H9 (cell line): Measurements from ENCODE around the gene TRAPPC14. TPM values are rescaled to one million over a fixed set of nuclear protein-coding genes. Genes with fewer than 3 reads are reported as not detected.
A peak's percentile ranks its signal among the peaks of the same experiment; 100 is the strongest.
"Not testable (repeated sequence)": the region's sequence is repeated elsewhere in the genome, so short reads cannot be mapped to it uniquely, and the experiment has no call there.

Source experiments
- DNase-seq: peaks from one replicate; pipeline ENCODE4 v3.0.0-alpha.2; 2017
- H2AFZ ChIP-seq: one replicate; pipeline ENCODE4 v1.6.1; 2013; ENCODE audit warnings: mild to moderate bottlenecking, low read length, control low read depth, moderate library complexity
- H2AK5ac ChIP-seq: 2 replicates; pipeline ENCODE4 v1.6.1; 2013; ENCODE audit warnings: low read length, control low read depth, mixed read lengths; ENCODE audit not compliant: insufficient read length
- H2BK120ac ChIP-seq: one replicate; pipeline ENCODE4 v1.6.1; 2013; ENCODE audit warnings: low read depth, mild to moderate bottlenecking, low read length, control low read depth, inconsistent platforms; ENCODE audit not compliant: poor library complexity, severe bottlenecking
- H2BK12ac ChIP-seq: 2 replicates; pipeline ENCODE4 v1.6.1; 2013; ENCODE audit warnings: low read length, control low read depth, mixed read lengths, low read depth; ENCODE audit not compliant: insufficient read length
- H2BK15ac ChIP-seq: 2 replicates; pipeline ENCODE4 v1.6.1; 2013; ENCODE audit warnings: low read depth, low read length, control low read depth
- H2BK20ac ChIP-seq: one replicate; pipeline ENCODE4 v1.6.1; 2013; ENCODE audit warnings: low read depth, mild to moderate bottlenecking, low read length, control low read depth, inconsistent platforms; ENCODE audit not compliant: poor library complexity, severe bottlenecking
- H2BK5ac ChIP-seq: 2 replicates; pipeline ENCODE4 v1.6.1; 2013; ENCODE audit warnings: low read length, control low read depth, mixed read lengths; ENCODE audit not compliant: insufficient read length
- H3K14ac ChIP-seq: 2 replicates; pipeline ENCODE4 v1.6.1; 2013; ENCODE audit warnings: low read length, control low read depth; ENCODE audit not compliant: insufficient read depth
- H3K18ac ChIP-seq: 2 replicates; pipeline ENCODE4 v1.6.1; 2013; ENCODE audit warnings: low read depth, mild to moderate bottlenecking, mixed read lengths, low read length, control low read depth; ENCODE audit not compliant: insufficient read length
- H3K23ac ChIP-seq: 2 replicates; pipeline ENCODE4 v1.6.1; 2013; ENCODE audit warnings: low read length, control low read depth, mixed read lengths, low read depth; ENCODE audit not compliant: insufficient read length
- H3K23me2 ChIP-seq: 2 replicates; pipeline ENCODE4 v1.6.1; 2013; ENCODE audit warnings: low read depth, mild to moderate bottlenecking, mixed read lengths, low read length, control low read depth; ENCODE audit not compliant: insufficient read length, poor library complexity, severe bottlenecking
- H3K27ac ChIP-seq: 2 replicates; pipeline ENCODE4 v1.5.1; 2013; ENCODE audit warnings: low read length, control low read depth, mixed read lengths, low read depth; ENCODE audit not compliant: insufficient read length
- H3K27me3 ChIP-seq: 2 replicates; pipeline ENCODE4 v1.6.1; 2013; ENCODE audit warnings: low read length, control low read depth, inconsistent platforms; ENCODE audit not compliant: insufficient read depth
- H3K4ac ChIP-seq: 2 replicates; pipeline ENCODE4 v1.6.1; 2013; ENCODE audit warnings: low read depth, mild to moderate bottlenecking, control low read depth, inconsistent platforms, low read length, moderate library complexity
- H3K4me1 ChIP-seq: 2 replicates; pipeline ENCODE4 v1.6.1; 2013; ENCODE audit warnings: low read length, control low read depth, inconsistent platforms; ENCODE audit not compliant: insufficient read depth
- H3K4me2 ChIP-seq: 2 replicates; pipeline ENCODE4 v1.6.1; 2013; ENCODE audit warnings: low read length, control low read depth, mixed read lengths; ENCODE audit not compliant: insufficient read length, insufficient read depth
- H3K56ac ChIP-seq: 2 replicates; pipeline ENCODE4 v1.6.1; 2013; ENCODE audit warnings: low read depth, mild to moderate bottlenecking, mixed read lengths, low read length, control low read depth; ENCODE audit not compliant: insufficient read length
- H3K79me1 ChIP-seq: 2 replicates; pipeline ENCODE4 v1.6.1; 2013; ENCODE audit warnings: low read depth, mild to moderate bottlenecking, moderate library complexity, low read length, control low read depth, inconsistent platforms; ENCODE audit not compliant: insufficient read depth, poor library complexity, severe bottlenecking
- H3K79me2 ChIP-seq: 2 replicates; pipeline ENCODE4 v1.6.1; 2013; ENCODE audit warnings: low read length, control low read depth, inconsistent platforms; ENCODE audit not compliant: insufficient read depth
- H3K9ac ChIP-seq: 2 replicates; pipeline ENCODE4 v1.6.1; 2013; ENCODE audit warnings: low read length, control low read depth, mixed read lengths; ENCODE audit not compliant: insufficient read length; ENCODE audit errors: extremely low read depth
- H3K9me3 ChIP-seq: one replicate; pipeline ENCODE4 v1.6.1; 2013; ENCODE audit warnings: low read depth, low read length, inconsistent platforms; ENCODE audit not compliant: control insufficient read depth
- H3T11ph ChIP-seq: one replicate; pipeline ENCODE4 v1.6.1; 2013; ENCODE audit warnings: mild to moderate bottlenecking, low read length, control low read depth, inconsistent platforms
- H4K20me1 ChIP-seq: one replicate; pipeline ENCODE4 v1.6.1; 2013; ENCODE audit not compliant: control insufficient read depth, insufficient read length, insufficient read depth
- H4K5ac ChIP-seq: 2 replicates; pipeline ENCODE4 v1.6.1; 2013; ENCODE audit warnings: low read depth, mild to moderate bottlenecking, mixed read lengths, low read length, control low read depth; ENCODE audit not compliant: insufficient read length
- H4K8ac ChIP-seq: replicated peaks from 2 replicates; pipeline ENCODE4 v1.6.1; 2013; ENCODE audit warnings: low read length, control low read depth, mixed read lengths, low read depth; ENCODE audit not compliant: insufficient read length
- H4K91ac ChIP-seq: 2 replicates; pipeline ENCODE4 v1.6.1; 2013; ENCODE audit warnings: low read depth, mild to moderate bottlenecking, moderate library complexity, mixed read lengths, low read length, control low read depth; ENCODE audit not compliant: insufficient read length
- H3K27ac Mint-ChIP-seq, 3 experiments: 2 replicates in 2 of 3; 3 replicates in 1 of 3; pipeline ENCODE4 v1.8.0; 2020 to 2021; ENCODE audit warnings: mixed read lengths in 3 of 3, mild to moderate bottlenecking in 1 of 3, moderate library complexity in 1 of 3
- H3K27me3 Mint-ChIP-seq: 2 replicates; pipeline ENCODE4 v1.8.0; 2021; ENCODE audit warnings: low read depth, mild to moderate bottlenecking, moderate library complexity, mixed read lengths
- H3K36me3 Mint-ChIP-seq, 3 experiments: 2 replicates in 2 of 3; 3 replicates in 1 of 3; pipeline ENCODE4 v1.8.0; 2020 to 2021; ENCODE audit warnings: low read depth in 3 of 3, mixed read lengths in 3 of 3; ENCODE audit not compliant: insufficient read depth in 1 of 3
- H3K4me1 Mint-ChIP-seq, 2 experiments: 2 replicates each; pipeline ENCODE4 v1.8.0; 2020; ENCODE audit warnings: mixed read lengths in 2 of 2
- H3K4me3 Mint-ChIP-seq, 2 experiments: 2 replicates in 1 of 2; 3 replicates in 1 of 2; pipeline ENCODE4 v1.8.0; 2020 to 2021; ENCODE audit warnings: mild to moderate bottlenecking in 2 of 2, mixed read lengths in 2 of 2, moderate library complexity in 1 of 2
- H3K9me3 Mint-ChIP-seq, 2 experiments: 2 replicates in 1 of 2; 3 replicates in 1 of 2; pipeline ENCODE4 v1.8.0; 2020; ENCODE audit warnings: mild to moderate bottlenecking in 2 of 2, mixed read lengths in 2 of 2, moderate library complexity in 1 of 2
- WGBS: extraction: QIAGEN DNeasy Blood & Tissue Kit; methylation state at CpG from one replicate; pipeline ENCODE4 v1.1.7; 2013; ENCODE audit warnings: missing lambda C conversion rate, low lambda C conversion rate, mixed read lengths; ENCODE audit not compliant: insufficient read length; ENCODE audit errors: extremely low coverage; 5-methylcytosine and 5-hydroxymethylcytosine counted together
- total RNA-seq: library from RNA; stranded (reverse); gene quantifications from 2 replicates; pipeline ENCODE4 v1.2.1, GENCODE V29; 2021
- TF ChIP-seq, protein P1 (sequence below): fragments of 200-600 bp; sonication (generic); conservative IDR thresholded peaks from 3 replicates; pipeline ENCODE4 v1.8.0; 2021; ENCODE audit warnings: antibody characterized with exemption, mild to moderate bottlenecking

TRAPPC14 gene
- total RNA-seq, 1 experiment from 2014 or later, result 32.8 TPM

DNA sequence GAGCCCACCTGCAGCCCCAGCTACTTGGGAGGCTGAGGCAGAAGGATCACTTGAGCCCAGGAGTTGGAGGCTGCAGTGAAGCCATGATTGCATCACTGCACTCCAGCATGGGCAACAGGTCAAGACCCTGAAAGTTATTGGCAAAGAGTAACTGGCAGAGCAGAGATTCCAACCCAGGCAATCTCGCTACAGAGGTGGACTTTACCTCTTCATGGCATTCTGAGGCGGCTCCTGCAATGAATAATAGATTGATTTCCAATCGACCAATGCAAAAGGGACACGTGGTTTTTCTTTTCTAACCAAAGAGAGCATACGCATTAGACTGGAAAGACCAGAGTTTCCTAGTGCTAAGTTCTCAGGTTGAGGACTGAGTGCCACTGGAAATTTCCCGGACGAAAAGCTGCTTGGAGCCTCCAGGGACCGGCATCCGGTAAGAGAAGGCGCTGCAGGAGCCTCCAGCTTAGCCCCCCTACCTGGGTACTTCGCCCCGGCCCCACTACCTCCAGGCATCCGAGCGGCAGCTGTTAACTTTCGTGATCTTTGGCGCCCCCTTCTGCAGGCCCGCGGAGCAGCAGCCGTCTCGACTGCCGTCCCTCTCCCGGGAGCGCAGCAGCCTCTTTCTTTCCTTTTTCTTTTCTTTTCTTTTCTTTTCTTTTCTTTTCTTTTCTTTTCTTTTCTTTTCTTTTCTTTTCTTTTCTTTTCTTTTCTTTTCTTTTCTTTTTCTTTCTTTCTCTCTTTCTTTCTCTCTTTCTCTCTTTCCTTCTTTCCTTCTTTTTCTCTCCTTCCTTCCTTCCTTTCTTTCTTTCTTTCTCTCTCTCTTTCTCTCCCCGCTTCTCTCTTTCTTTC, 27.7 kb downstream of the TRAPPC14 start:
- no peak overlapping the region for H3K23ac ChIP-seq
- Mint-ChIP-seq H3K36me3 (no peaks in the 10 kb centered on the region), H3K9me3 (no peaks in the 10 kb centered on the region), H3K27me3 (peaks cover 35% of the 10 kb centered on the region), H3K4me1 (peaks cover 10 to 11% of the 10 kb centered on the region in 2 experiments), H3K4me3 (peak overlapping the region in 1 of 2 experiments; percentile 23; a peak in 3 of 5 replicates), H3K27ac (no peak overlapping the region)
- no peak overlapping the region for H3K9ac ChIP-seq
- no peak overlapping the region for H2BK120ac ChIP-seq
- H4K8ac ChIP-seq, result no peak overlapping the region
- H3K79me1 ChIP-seq, result no peaks in the 10 kb centered on the region
- no peaks in the 10 kb centered on the region for H3K9me3 ChIP-seq
- no peak overlapping the region; the same call in 1 of the 2 replicates for H3K14ac ChIP-seq
- peak overlapping the region; percentile 7 for H2AFZ ChIP-seq
- H2AK5ac ChIP-seq, result no peak overlapping the region
- no peak overlapping the region for H3K27ac ChIP-seq
- H3K18ac ChIP-seq, result no peak overlapping the region
- H4K91ac ChIP-seq, result no peak overlapping the region
- no peaks in the 10 kb centered on the region for H3K79me2 ChIP-seq
- H4K20me1 ChIP-seq, result no peaks in the 10 kb centered on the region
- peaks cover 4% of the 10 kb centered on the region; the same call in 1 of the 2 replicates for H3K4me1 ChIP-seq
- DNase-seq, result peak; percentile 93
- H3K27me3 ChIP-seq, result no peaks in the 10 kb centered on the region; the same call in 1 of the 2 replicates
- H3K4ac ChIP-seq, result no peak overlapping the region
- TF ChIP-seq, protein P1, sequence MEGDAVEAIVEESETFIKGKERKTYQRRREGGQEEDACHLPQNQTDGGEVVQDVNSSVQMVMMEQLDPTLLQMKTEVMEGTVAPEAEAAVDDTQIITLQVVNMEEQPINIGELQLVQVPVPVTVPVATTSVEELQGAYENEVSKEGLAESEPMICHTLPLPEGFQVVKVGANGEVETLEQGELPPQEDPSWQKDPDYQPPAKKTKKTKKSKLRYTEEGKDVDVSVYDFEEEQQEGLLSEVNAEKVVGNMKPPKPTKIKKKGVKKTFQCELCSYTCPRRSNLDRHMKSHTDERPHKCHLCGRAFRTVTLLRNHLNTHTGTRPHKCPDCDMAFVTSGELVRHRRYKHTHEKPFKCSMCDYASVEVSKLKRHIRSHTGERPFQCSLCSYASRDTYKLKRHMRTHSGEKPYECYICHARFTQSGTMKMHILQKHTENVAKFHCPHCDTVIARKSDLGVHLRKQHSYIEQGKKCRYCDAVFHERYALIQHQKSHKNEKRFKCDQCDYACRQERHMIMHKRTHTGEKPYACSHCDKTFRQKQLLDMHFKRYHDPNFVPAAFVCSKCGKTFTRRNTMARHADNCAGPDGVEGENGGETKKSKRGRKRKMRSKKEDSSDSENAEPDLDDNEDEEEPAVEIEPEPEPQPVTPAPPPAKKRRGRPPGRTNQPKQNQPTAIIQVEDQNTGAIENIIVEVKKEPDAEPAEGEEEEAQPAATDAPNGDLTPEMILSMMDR, result peak; percentile 97
- no CpG with 5 or more reads among the region's 24 CpGs for WGBS
- no peak overlapping the region for H2BK15ac ChIP-seq
- no peak overlapping the region for H2BK20ac ChIP-seq
- H3T11ph ChIP-seq, result no peak overlapping the region
- no peak overlapping the region for H4K5ac ChIP-seq
- peak overlapping the region; percentile 45 for H3K4me2 ChIP-seq
- H2BK12ac ChIP-seq, result no peak overlapping the region
- H3K56ac ChIP-seq, result no peak overlapping the region
- no peak overlapping the region for H2BK5ac ChIP-seq
- H3K23me2 ChIP-seq, result peaks cover 15% of the 10 kb centered on the region

DNA sequence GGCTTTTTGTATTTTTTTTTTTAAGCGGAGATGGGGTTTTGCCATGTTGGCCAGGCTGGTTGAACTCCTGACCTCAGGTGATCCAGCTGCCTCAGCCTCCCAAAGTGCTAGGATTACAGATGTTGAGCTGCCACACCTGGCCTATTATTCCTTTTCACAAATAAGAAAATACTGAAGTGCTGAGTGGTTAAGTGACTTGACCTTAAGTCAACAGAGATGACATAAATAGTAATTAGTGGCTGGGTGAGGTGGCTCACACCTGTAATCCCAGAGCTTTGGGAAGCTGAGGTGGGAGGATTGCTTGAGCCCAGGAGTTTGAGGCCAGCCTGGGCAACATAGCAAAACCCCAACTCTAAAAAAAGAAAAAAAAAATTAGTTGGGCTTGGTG, 28.3 kb downstream of the TRAPPC14 start:
- not testable (repeated sequence) for H3K4me1 ChIP-seq, H3K27ac Mint-ChIP-seq, H3K36me3 Mint-ChIP-seq, H3K27ac ChIP-seq, H3K56ac ChIP-seq, H3K18ac ChIP-seq, H3K14ac ChIP-seq, H3K27me3 ChIP-seq, H3K9me3 Mint-ChIP-seq, H2AK5ac ChIP-seq, H3K9me3 ChIP-seq, H3K23ac ChIP-seq, H2BK20ac ChIP-seq, H4K20me1 ChIP-seq, H3K9ac ChIP-seq, H3K79me1 ChIP-seq, H2AFZ ChIP-seq, H3T11ph ChIP-seq, H2BK120ac ChIP-seq, H2BK12ac ChIP-seq, H2BK15ac ChIP-seq, DNase-seq, H2BK5ac ChIP-seq, H4K8ac ChIP-seq, H3K4ac ChIP-seq, H3K4me3 Mint-ChIP-seq, H3K4me2 ChIP-seq, H3K79me2 ChIP-seq, H4K5ac ChIP-seq, H4K91ac ChIP-seq
- peaks cover 31% of the 10 kb centered on the region for H3K27me3 Mint-ChIP-seq
- no CpG with 5 or more reads among the region's 1 CpG for WGBS
- peaks cover 15% of the 10 kb centered on the region for H3K23me2 ChIP-seq
- H3K4me1 Mint-ChIP-seq, result peaks cover 10 to 15% of the 10 kb centered on the region in 2 experiments
